IMR-90 (cell line): ENCODE results near the gene HDGFL2. TPM values are rescaled to one million over a fixed set of nuclear protein-coding genes. Genes with fewer than 3 reads are reported as not detected.

Source experiments
- ATAC-seq: fragments of 200-7000 bp; cut with Tn5 transposase; 2 replicates; pipeline ENCODE4 v1.9.1; 2020; ENCODE audit warnings: low read depth, mild to moderate bottlenecking, moderate library complexity
- BruUV-seq: library from RNA; stranded (reverse); fragments of 400-500 nt; replicated peaks from 2 replicates; lab custom pipeline; 2021; lab: Mats Ljungman, UMichigan
- CTCF ChIA-PET: fragments of 300-600 bp; formaldehyde crosslinking; extraction: SDS; loops from one replicate; lab custom pipeline; 2021; ENCODE audit warnings: antibody characterized with exemption; lab: Yijun Ruan, JAX
- POLR2A ChIA-PET: fragments of 300-600 bp; sonication (Branson Sonifier 250); formaldehyde crosslinking; loops from one replicate; lab custom pipeline; 2022; ENCODE audit warnings: antibody characterized with exemption; ENCODE audit not compliant: unreplicated experiment; lab: Charles Lee
- DNase-seq: peaks from one replicate; pipeline ENCODE4 v3.0.0; 2013
- H2AFZ ChIP-seq: replicated peaks from 2 replicates; pipeline ENCODE3; 2013; ENCODE audit warnings: low read length, mild to moderate bottlenecking; ENCODE audit not compliant: poor library complexity
- H2AK5ac ChIP-seq: 2 replicates; pipeline ENCODE4 v1.6.1; 2013; ENCODE audit warnings: low read depth, low read length, inconsistent platforms
- H2AK9ac ChIP-seq: replicated peaks from 2 replicates; pipeline ENCODE3; 2013; ENCODE audit warnings: mild to moderate bottlenecking, low read depth, low read length, moderate library complexity; ENCODE audit not compliant: poor library complexity
- H2BK120ac ChIP-seq: 2 replicates; pipeline ENCODE4 v1.6.1; 2013; ENCODE audit warnings: low read depth, low read length, inconsistent platforms
- H2BK15ac ChIP-seq: 3 replicates; pipeline ENCODE4 v1.6.1; 2013; ENCODE audit warnings: low read depth, low read length, inconsistent platforms
- H2BK20ac ChIP-seq: 2 replicates; pipeline ENCODE4 v1.6.1; 2013; ENCODE audit warnings: low read depth, mild to moderate bottlenecking, inconsistent platforms, low read length, moderate library complexity
- H2BK5ac ChIP-seq: 2 replicates; pipeline ENCODE4 v1.6.1; 2013; ENCODE audit warnings: mild to moderate bottlenecking, low read depth, low read length, inconsistent platforms; ENCODE audit not compliant: poor library complexity, severe bottlenecking
- H3K14ac ChIP-seq: replicated peaks from 2 replicates; pipeline ENCODE4 v1.6.1; 2013; ENCODE audit warnings: low read depth, low read length, inconsistent platforms
- H3K18ac ChIP-seq: 2 replicates; pipeline ENCODE4 v1.6.1; 2013; ENCODE audit warnings: low read depth, low read length, control low read depth
- H3K23ac ChIP-seq: 2 replicates; pipeline ENCODE4 v1.6.1; 2013; ENCODE audit warnings: low read depth, low read length, inconsistent platforms
- H3K27ac ChIP-seq: 2 replicates; pipeline ENCODE4 v1.5.1; 2013; ENCODE audit warnings: mild to moderate bottlenecking, control low read depth, low read length; ENCODE audit not compliant: insufficient read depth
- H3K27me3 ChIP-seq: 2 replicates; pipeline ENCODE4 v1.6.1; 2013; ENCODE audit warnings: low read length; ENCODE audit not compliant: control insufficient read depth, insufficient read depth
- H3K36me3 ChIP-seq: 2 replicates; pipeline ENCODE4 v1.6.1; 2013; ENCODE audit warnings: low read length, mixed read lengths; ENCODE audit not compliant: control insufficient read depth, insufficient read depth
- H3K4ac ChIP-seq: 2 replicates; pipeline ENCODE4 v1.6.1; 2013; ENCODE audit warnings: low read depth, low read length, inconsistent platforms
- H3K4me1 ChIP-seq: 2 replicates; pipeline ENCODE4 v1.6.1; 2013; ENCODE audit warnings: low read length, mixed read lengths; ENCODE audit not compliant: control insufficient read depth, insufficient read depth
- H3K4me2 ChIP-seq: 2 replicates; pipeline ENCODE4 v1.6.1; 2013; ENCODE audit warnings: low read depth, mild to moderate bottlenecking, control low read depth, low read length, moderate library complexity
- H3K4me3 ChIP-seq: 2 replicates; pipeline ENCODE4 v1.5.1; 2013; ENCODE audit warnings: low read depth, mild to moderate bottlenecking, control low read depth, low read length, moderate library complexity; ENCODE audit not compliant: insufficient read depth
- H3K56ac ChIP-seq: 2 replicates; pipeline ENCODE4 v1.6.1; 2013; ENCODE audit warnings: low read length, inconsistent platforms; ENCODE audit not compliant: insufficient read depth; ENCODE audit errors: extremely low read depth
- H3K79me1 ChIP-seq, 2 experiments: 2 replicates each; pipeline ENCODE4 v1.6.1; 2013; ENCODE audit warnings: low read length in 2 of 2, inconsistent platforms in 1 of 2, low read depth in 1 of 2
- H3K9ac ChIP-seq: 2 replicates; pipeline ENCODE4 v1.6.1; 2013; ENCODE audit warnings: low read depth, low read length, control low read depth
- H3K9me1 ChIP-seq: 2 replicates; pipeline ENCODE4 v1.6.1; 2013; ENCODE audit warnings: low read length, inconsistent platforms; ENCODE audit not compliant: insufficient read depth
- H3K9me3 ChIP-seq: 2 replicates; pipeline ENCODE4 v1.6.1; 2013; ENCODE audit warnings: low read length; ENCODE audit not compliant: control insufficient read depth, insufficient read depth
- H4K20me1 ChIP-seq: 2 replicates; pipeline ENCODE4 v1.6.1; 2013; ENCODE audit warnings: low read length, inconsistent platforms; ENCODE audit not compliant: insufficient read depth
- H4K5ac ChIP-seq: 2 replicates; pipeline ENCODE4 v1.6.1; 2013; ENCODE audit warnings: mild to moderate bottlenecking, low read depth, low read length, control low read depth
- H4K8ac ChIP-seq, 2 experiments: 2 replicates each; pipeline ENCODE4 v1.6.1; 2013; ENCODE audit warnings: low read depth in 2 of 2, low read length in 2 of 2, control low read depth in 1 of 2, inconsistent platforms in 1 of 2
- H4K91ac ChIP-seq: 2 replicates; pipeline ENCODE4 v1.6.1; 2013; ENCODE audit warnings: low read depth, low read length, inconsistent platforms; ENCODE audit not compliant: insufficient read depth
- BHLHE40 ChIP-seq: fragments of 150-350 bp; IDR thresholded peaks from 2 replicates; pipeline ENCODE4 v1.6.1; 2016; ENCODE audit warnings: mild to moderate bottlenecking, low read depth, low read length
- CEBPB ChIP-seq: IDR thresholded peaks from 2 replicates; pipeline ENCODE4 v1.6.1; 2012; ENCODE audit warnings: low read depth, low read length, improper control_type of control experiment
- CHD1 ChIP-seq: IDR thresholded peaks from 2 replicates; pipeline ENCODE4 v1.6.1; 2012; ENCODE audit warnings: low read depth, low read length, improper control_type of control experiment
- CTCF ChIP-seq: conservative IDR thresholded peaks from 2 replicates; pipeline ENCODE4 v1.5.1; 2012; ENCODE audit warnings: mild to moderate bottlenecking, low read depth, low read length, improper control_type of control experiment
- ELK1 ChIP-seq: fragments of 150-350 bp; IDR thresholded peaks from 2 replicates; pipeline ENCODE4 v1.6.1; 2016; ENCODE audit warnings: low read depth, mild to moderate bottlenecking, low read length, moderate library complexity, borderline replicate concordance
- FOS ChIP-seq: fragments of 150-350 bp; IDR thresholded peaks from 2 replicates; pipeline ENCODE4 v1.6.1; 2016; ENCODE audit warnings: low read depth, low read length
- MAFK ChIP-seq: IDR thresholded peaks from 2 replicates; pipeline ENCODE4 v1.6.1; 2012; ENCODE audit warnings: low read depth, low read length, improper control_type of control experiment
- MAZ ChIP-seq: IDR thresholded peaks from 2 replicates; pipeline ENCODE4 v1.6.1; 2012; ENCODE audit warnings: low read depth, mild to moderate bottlenecking, low read length, improper control_type of control experiment, moderate library complexity, borderline replicate concordance
- MXI1 ChIP-seq: IDR thresholded peaks from 2 replicates; pipeline ENCODE4 v1.6.1; 2012; ENCODE audit warnings: low read depth, mild to moderate bottlenecking, low read length, moderate library complexity, borderline replicate concordance
- NFE2L2 ChIP-seq: fragments of 150-350 bp; IDR thresholded peaks from 2 replicates; pipeline ENCODE4 v1.6.1; 2016; ENCODE audit warnings: low read depth, mild to moderate bottlenecking, low read length
- POLR2A ChIP-seq: IDR thresholded peaks from 2 replicates; pipeline ENCODE4 v1.6.1; 2012; ENCODE audit warnings: mild to moderate bottlenecking, low read depth, low read length
- RAD21 ChIP-seq: IDR thresholded peaks from 2 replicates; pipeline ENCODE4 v1.6.1; 2012; ENCODE audit warnings: low read length, improper control_type of control experiment
- RFX5 ChIP-seq: IDR thresholded peaks from 2 replicates; pipeline ENCODE4 v1.8.0; 2012; ENCODE audit warnings: low read depth, mild to moderate bottlenecking, low read length, moderate library complexity
- SMC3 ChIP-seq: fragments of 150-350 bp; IDR thresholded peaks from 2 replicates; pipeline ENCODE4 v1.6.1; 2016; ENCODE audit warnings: low read depth, mild to moderate bottlenecking, antibody characterized with exemption, low read length, moderate library complexity
- USF2 ChIP-seq: fragments of 150-350 bp; IDR thresholded peaks from 2 replicates; pipeline ENCODE4 v1.6.1; 2017; ENCODE audit warnings: mild to moderate bottlenecking, antibody characterized with exemption, low read length, low read depth
- WGBS, 2 experiments: methylation state at CpG; one replicate each; pipeline versions ENCODE4 v1.1.5 to v1.1.7; 2013; ENCODE audit warnings: missing lambda C conversion rate in 2 of 2; ENCODE audit not compliant: insufficient read length in 1 of 2; ENCODE audit errors: extremely low coverage in 2 of 2; 5-methylcytosine and 5-hydroxymethylcytosine counted together
- dilution Hi-C: fragments of 300-500 bp; cut with HindIII; formaldehyde crosslinking; loops from one replicate; pipeline ENCODE4 v1.14.3; 2018; ENCODE audit warnings: low sequenced_read_pairs; ENCODE audit not compliant: unreplicated experiment
- in situ Hi-C: fragments of 300-500 bp; cut with MboI; formaldehyde crosslinking; loops from 3 replicates; pipeline ENCODE4 v1.14.3; 2019; ENCODE audit warnings: low sequenced_read_pairs, inconsistent platforms, mixed read lengths
- intact Hi-C: fragments of 100-400 bp; cut with micrococcal nuclease; formaldehyde crosslinking; loops from 2 replicates; pipeline ENCODE4 v1.10.0; 2022
- polyA plus RNA-seq, 3 experiments: library from polyadenylated mRNA; depleted of rRNA; stranded (reverse); fragments of >200 nt; gene quantifications; 2 replicates each; pipeline ENCODE4 v1.2.3, GENCODE V29; 2012; ENCODE audit warnings: low replicate concordance in 1 of 3
- total RNA-seq: library from RNA; depleted of rRNA; stranded (reverse); fragments of >200 nt; gene quantifications from 2 replicates; pipeline ENCODE4 v1.2.3, GENCODE V29; 2012

The HDGFL2 gene
- total and polyA plus RNA-seq, 2 of the 4 experiments (the other 2 are of a cell fraction): 35.8 to 48.5 TPM

- H2AK9ac ChIP-seq: peak overlapping the region; percentile 37
- H2BK20ac ChIP-seq: no peak overlapping the region
- TF ChIP-seq BHLHE40: no peak
- TF ChIP-seq ELK1: no peak
- TF ChIP-seq CTCF: no peak
- no peak for TF ChIP-seq NFE2L2
- TF ChIP-seq MAZ: no peak
- no peak for TF ChIP-seq CEBPB
- TF ChIP-seq RAD21: no peak
- no peak for TF ChIP-seq MAFK
- TF ChIP-seq FOS: no peak
- no peak for TF ChIP-seq POLR2A
- TF ChIP-seq MXI1: no peak
- TF ChIP-seq USF2: no peak
- TF ChIP-seq SMC3: no peak
- TF ChIP-seq RFX5: no peak
- TF ChIP-seq CHD1: no peak
- no peak overlapping the region for H2BK120ac ChIP-seq
- intact Hi-C loops (no loop called here), dilution Hi-C loops (no loop called here), in situ Hi-C loops (no loop called here)
- no peak overlapping the region for H3K23ac ChIP-seq
- no peak overlapping the region for H2AFZ ChIP-seq
- H3K4me3 ChIP-seq: no peak overlapping the region
- H3K79me1 ChIP-seq: no peaks in the 10 kb centered on the region
- no peak overlapping the region for H3K56ac ChIP-seq
- ChIA-PET CTCF (interaction anchor here (1.1 kb wide), 1 partner anchor 113 kb away, joined by 6 read pairs; no protein-coding TSS in a partner anchor), POLR2A (no interaction called here)
- no peaks in the 10 kb centered on the region for H3K9me1 ChIP-seq
- H4K91ac ChIP-seq: no peak overlapping the region
- 47% methylated on average over 3 of the region's 15 CpGs; no CpG with 5 or more reads in 1 of the 2 experiments for WGBS, 2 experiments
- no peaks in the 10 kb centered on the region for H3K36me3 ChIP-seq
- H3K9ac ChIP-seq: no peak overlapping the region
- H3K4ac ChIP-seq: no peak overlapping the region
- H3K27ac ChIP-seq: no peak overlapping the region
- H4K8ac ChIP-seq: no peak overlapping the region
- H3K27me3 ChIP-seq: peaks cover 10% of the 10 kb centered on the region; the same call in 1 of the 2 replicates
- peaks cover 9% of the 10 kb centered on the region for H3K4me1 ChIP-seq
- H3K4me2 ChIP-seq: no peak overlapping the region
- no peaks in the 10 kb centered on the region for H4K20me1 ChIP-seq
- BruUV-seq: no TSS peak
- ATAC-seq (no peak), DNase-seq (no peak)
- no peak overlapping the region for H4K5ac ChIP-seq
- H2AK5ac ChIP-seq: no peak overlapping the region
- no peak overlapping the region for H2BK15ac ChIP-seq
- no peaks in the 10 kb centered on the region for H3K9me3 ChIP-seq
- no peak overlapping the region for H3K14ac ChIP-seq
- H2BK5ac ChIP-seq: no peak overlapping the region
- H3K18ac ChIP-seq: no peak overlapping the region
Observed at GRCh38 chr19:4522291-4523002, 50.4 kb downstream of the HDGFL2 start.
